Cerebellar cortex (tissue), 1 donor: ENCODE data around the gene ITGAV.
"Not testable (repeated sequence)": the region's sequence is repeated elsewhere in the genome, so short reads cannot be mapped to it uniquely, and the experiment has no call there.

Experiments
- DNase-seq: peaks from one replicate; pipeline ENCODE4 v3.0.0-alpha.2; 2015; ENCODE audit warnings: low spot score

The ITGAV gene

DNA sequence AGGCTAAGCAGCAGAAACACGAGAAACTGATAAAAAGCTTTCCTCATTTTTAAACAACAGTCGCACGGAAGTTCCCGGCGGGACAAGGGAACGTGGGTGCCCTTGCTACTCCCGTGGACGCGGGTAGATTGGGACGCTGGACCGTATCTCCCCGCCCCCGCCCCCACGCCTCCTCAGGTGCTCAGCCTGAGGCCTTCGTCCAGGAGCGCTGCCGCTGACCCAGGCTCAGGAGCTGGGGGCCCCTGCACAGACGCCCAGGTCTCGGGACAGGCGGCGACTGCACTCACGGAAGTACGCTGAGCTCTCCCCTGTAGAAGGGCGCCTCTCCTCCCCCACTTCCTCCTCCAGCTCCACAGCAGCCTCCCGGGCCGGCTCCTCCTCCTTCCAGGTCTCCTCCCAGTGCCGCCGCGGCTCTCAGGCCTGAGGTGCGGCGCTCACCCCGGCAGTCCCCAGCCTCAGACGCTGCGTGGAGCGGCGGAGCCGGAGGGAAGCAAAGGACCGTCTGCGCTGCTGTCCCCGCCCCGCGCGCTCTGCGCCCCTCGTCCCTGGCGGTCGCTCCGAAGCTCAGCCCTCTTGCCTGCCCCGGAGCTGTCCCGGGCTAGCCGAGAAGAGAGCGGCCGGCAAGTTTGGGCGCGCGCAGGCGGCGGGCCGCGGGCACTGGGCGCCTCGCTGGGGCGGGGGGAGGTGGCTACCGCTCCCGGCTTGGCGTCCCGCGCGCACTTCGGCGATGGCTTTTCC, at the start of gene ITGAV:
TSS of gene ITGAV (plus strand) at position 445 of the 738 bp plus-strand sequence. CDS start at position 728, 283 bp downstream.
- DNase-seq = peak; percentile 91

DNA sequence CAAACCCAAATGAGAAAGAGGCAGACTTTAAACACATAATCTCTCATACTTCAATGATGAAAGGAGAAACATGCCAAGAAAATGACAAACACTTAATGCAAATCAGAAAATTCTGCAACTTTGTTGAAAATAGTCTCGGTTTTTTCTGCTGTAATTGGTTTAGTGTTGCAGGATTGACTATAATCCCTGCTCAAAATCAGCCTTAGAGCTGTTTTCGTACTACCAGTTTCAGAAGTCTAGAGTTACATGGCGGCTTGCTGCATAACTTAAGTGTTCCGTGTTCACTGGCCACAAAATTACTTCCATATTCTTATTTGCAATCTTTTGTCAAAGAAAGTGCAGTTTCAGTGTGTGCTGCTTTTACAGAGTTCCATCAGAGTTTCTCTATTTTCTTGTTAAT, 48.9 kb upstream of the ITGAV start:
- no peak for DNase-seq

DNA sequence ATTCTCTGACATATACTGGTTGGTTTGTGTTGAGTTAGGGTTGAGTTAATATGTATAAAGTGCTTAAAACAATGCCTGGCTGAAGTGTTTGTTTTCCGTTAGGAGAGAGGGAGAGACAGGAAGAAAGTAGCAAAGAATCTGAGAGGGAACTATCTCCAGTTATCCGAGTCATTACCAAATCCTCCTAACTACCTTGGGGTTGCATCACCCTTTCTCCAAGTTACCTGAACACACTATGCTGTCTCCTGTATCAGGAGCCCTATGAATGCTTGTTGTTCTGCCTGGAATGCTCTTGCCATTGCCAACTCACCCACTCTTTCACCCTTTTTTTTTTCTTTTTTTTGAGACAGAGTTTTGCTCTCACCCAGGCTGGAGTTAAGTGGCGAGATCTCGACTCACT, 47.9 kb upstream of the ITGAV start:
- DNase-seq = no peak

DNA sequence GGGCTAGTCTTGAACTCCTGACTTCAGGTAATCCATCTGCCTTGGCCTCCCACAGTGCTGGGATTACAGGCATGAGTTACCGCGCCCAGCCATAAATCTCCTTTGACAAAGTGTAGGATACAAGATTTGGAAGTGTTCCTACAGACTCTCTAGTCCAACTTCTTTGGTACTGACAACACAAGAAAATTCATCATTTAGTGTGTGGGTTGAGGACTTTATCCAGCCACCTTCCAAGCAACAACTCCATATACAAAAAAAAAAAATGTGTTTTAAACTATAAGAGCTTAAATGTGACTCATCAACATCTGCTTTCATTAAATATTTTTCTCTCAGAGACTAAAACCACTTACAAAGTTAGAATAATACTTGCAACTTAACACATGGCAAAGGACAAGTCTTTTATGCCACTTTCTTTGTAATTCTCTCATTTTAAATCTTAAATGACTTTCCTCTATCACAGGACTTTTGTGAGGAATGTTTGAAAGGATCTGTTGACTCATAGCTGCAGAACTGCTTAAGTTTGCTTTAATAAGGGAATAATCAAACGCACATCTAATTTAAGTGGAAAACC, 46.2 kb upstream of the ITGAV start:
- DNase-seq = peak; percentile 52

DNA sequence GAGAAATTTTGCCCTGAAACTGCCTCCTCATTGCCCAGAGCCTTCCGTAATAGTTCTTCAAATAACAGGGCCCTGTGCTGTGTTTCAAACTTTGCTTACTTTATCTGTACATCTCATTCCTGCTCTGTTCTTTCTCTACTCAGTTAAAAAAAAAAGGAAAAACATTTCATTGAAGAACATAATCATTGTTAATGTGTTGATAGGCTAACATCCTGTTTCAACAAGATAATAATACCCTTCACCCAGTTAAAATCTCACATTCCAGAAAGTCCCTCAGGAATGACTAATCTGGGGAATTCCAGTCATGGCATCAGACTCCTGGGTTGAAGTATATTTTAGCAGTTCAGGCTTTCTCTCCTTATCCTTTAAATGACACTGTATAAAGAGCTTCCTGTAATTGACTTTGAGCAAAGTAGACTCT, 45.6 kb upstream of the ITGAV start:
- DNase-seq = peak; percentile 82

DNA sequence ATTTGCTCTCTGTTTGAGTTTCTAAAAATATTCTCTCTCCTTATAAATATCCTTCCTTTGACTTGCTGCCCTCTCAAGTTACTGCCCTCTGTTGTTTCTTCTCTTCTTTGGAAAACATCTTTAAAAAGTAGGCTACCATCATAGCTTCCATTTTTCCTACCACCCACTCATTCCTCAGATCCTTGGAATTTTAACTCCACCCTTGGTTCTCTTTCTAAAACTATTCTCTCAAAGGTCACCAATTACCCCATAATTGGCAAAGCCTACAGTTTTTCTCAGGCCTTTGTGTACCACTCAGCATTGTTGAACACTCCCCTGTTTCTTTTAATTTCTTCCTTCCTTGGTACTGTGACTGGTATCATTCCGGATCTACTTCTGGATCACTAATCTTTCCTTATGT, 43.0 kb upstream of the ITGAV start:
- DNase-seq = no peak

DNA sequence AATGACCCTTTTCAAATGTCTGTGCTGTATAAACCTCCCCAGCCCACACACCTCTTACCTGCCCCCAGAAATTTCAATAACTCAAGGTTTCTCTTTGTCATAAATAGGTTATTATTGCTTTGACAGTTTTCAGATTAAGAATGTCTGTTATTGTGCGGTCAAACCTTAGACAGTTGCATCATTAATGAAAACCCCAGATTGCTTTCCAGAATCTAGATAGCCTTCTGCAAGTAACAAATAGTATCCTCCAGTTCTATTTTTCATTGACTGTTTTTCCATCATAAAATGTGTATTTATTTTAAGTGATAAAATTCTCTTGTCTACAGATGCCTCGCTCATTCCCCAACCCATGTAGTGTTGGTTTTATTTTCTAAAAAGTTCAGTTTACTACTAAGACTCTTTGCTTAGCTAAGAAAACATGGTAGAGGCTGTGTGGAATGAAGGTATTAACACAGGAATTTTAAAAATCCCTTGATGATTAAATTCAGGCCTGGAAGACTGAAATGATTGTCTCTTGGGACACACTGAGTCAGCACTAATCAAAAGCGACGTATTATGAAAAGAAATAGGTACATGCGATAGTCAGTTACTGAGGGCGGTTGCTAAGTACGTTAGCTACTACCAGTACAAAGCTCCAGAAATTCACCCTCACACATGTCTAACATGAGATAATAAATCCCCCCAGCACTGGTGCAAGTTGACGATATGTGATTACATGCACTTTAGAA, 38.4 kb upstream of the ITGAV start:
- DNase-seq = no peak

DNA sequence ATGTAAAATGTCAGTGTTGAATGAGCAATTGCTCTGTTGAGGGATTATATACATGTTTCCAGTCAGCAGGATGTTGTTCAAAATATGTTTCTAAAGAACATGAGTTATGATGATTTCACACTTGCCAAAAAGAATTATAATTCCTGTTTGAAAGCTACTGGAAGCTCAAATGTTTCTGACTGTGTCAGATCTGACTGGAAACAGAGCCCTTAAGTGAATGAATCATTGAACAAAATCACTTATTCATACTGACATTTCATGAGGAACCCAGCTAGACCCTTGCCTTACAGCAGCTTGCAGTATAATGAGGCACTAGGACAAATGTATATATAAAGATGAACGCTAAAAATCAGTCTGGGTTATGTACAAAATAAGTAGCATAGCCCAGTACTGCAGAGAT, 35.4 kb upstream of the ITGAV start:
- no peak for DNase-seq

DNA sequence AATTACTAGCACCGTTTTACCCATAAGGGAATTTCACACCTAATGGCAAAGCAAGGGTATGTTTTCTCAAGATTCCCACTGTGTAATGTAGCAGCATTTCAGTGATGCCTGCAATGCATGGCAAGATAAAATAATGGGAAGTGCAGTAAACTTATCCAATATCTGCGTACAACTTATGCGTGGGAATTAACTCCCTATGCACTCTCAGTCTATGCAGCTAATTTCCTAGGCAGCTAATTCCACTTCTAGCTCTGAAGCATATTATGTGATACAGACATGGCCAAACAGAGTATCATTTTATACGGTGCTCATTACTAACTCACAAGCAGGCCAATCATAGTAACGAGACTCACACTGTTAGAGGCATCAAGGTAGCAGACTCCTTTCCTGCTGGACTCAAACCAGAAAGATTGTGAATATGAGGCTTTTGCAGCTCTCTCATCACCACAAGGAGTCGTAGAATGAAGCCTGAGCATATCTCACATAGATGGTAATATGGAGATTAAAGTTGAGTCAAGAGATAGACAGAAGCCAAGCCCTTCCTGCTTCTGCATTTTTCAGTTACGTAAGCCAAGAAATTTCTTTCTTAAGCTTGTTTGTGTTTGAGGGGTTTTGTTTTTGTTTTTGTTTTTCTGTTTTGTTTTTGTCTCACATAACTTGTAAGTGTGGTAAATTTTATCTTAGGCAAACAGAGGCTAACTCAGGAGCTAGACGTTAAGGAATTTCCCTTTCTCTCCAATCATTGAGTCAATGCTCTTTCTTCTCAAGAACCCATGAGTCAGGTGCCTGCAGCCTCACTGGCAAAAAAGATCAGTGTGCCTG, 34.8 kb upstream of the ITGAV start:
- no peak for DNase-seq

DNA sequence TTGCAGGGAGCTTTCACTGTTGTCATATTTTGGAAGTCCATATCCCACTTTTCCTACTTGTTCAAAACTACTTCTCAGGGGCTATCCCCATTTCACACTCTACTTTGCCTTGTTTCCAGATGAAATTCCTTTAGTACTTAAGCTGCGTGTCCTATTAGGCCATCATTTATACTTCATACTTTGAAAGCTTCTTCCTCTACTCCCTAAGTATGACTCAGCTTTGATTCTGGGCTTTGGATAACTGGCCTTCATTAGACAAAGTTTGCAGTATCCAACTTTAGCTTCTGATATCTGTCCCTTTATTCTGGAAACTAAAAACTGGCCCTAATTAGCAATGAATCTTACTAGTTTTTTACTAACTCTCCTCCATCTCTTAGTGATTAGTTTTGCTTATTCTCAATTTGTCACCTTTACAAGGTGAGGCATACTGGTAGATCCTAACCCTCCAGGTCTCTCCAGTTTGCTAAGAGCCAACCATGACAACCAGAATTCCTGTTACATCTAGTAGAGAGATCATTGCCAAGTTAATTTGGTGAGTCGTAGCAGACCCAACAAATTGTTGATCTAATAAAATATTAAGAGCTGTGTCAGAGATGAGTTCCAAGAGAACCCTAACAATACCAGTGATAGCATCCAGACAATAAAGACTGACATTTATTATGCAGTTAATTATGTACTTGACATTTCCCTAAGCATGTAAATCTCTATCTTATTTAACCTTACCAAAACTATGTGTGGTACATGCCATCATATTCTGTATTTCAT, 31.2 kb upstream of the ITGAV start:
- DNase-seq = no peak

DNA sequence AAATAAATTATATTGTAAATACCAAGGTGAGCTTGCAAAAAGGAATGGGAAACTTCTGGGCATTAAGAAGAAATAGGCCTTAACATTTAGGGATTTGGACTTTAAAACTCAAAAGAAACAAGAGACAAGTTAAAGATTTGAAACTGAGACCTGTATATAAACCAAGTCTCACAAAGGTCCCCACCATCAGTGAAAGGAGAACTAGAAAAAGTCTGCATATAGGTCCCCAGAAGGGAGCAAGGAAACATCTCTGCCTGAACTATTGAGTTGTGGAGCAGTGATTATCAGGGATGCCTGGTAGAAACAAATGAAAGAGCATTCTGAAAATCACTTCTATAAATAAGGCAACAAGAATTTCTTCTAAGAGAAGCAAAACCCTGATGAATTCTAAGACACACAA, 30.5 kb upstream of the ITGAV start:
- no peak for DNase-seq

DNA sequence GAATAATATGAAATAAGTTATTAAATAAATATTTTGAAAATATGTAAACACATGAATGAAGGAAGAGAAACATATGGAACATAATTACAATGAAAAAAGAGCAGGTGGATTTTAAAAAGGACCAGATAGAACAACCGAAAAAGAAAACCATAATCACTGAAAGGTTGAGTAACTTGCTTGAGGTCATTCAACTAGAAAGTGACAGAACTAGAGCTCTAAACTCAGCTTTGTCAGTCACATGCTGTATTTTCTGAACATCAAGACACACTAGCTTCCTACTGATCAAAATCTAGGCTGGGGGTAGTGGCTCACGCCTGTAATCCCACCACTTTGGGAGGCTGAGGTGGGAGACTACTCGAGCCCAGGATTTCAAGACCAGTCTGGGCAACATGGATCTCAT, 30.0 kb upstream of the ITGAV start:
- DNase-seq = no peak

DNA sequence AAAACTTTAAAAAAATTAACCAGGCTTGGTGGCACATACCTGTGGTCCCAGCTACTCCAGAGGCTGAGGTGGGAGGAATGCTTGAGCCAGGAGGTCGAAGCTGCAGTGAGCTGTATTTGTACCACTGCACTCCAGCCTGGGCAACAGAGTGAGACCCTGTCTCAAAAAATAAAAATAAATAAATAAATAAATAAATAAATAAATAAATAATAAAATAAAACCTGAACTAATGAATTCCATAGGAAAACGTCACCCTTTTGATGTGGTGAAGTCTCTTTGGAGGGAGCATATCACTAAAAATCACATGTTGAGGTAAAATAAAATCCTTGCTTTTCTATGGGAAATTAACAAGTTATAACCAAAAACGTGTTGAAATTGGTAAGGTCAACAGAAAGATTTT, 29.6 kb upstream of the ITGAV start:
- DNase-seq = no peak

DNA sequence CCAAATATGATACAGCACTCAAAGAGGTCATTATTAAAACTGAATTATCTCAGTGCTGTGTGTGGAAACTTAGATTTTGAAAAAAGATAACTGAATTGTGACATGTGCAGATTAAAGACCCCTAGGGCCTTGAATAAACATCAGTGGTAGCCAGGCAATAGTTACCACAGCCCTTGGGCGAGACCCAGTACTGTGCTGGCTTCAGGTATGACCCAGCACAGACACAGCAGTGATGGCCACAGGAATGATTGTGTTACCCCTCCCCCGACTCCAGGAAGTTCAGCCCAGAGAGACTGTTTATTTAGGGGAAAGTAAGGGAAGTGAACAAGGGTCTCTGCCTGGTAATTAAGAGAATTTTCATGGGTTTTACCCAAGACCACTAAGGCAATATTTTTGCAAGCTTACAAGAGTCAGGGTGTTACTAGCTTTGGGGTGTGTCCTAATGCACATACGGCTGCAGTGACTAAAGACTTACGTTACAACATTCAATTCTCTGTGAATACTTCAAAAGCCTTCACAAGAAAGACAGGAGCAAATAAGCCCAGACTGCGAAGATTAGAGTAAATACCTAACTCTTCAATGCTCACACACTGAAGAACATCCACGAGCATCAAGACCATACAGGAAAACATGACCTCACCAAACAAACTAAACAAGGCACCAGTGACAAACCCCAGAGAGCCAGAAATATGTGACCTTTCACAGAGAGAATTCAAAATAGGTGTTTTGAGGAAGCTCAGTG, 28.2 kb upstream of the ITGAV start:
- no peak for DNase-seq

DNA sequence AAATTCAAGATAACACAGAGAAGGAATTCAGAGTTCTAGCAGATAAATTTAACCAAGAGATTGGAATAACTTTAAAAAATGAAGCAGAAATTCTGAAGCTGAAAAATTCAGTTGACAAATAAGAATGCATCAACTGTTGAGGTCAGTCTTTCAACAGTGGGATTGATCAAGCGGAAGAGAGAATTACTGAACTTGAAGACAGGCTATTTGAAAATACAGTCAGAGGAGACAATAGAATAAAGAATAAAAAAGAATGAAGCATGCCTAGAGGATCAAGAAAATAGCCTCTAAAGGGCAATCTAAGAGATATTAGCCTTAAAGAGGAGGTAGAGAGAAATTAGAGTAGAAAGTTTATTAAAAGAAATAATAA, 27.7 kb upstream of the ITGAV start:
- DNase-seq = no peak

DNA sequence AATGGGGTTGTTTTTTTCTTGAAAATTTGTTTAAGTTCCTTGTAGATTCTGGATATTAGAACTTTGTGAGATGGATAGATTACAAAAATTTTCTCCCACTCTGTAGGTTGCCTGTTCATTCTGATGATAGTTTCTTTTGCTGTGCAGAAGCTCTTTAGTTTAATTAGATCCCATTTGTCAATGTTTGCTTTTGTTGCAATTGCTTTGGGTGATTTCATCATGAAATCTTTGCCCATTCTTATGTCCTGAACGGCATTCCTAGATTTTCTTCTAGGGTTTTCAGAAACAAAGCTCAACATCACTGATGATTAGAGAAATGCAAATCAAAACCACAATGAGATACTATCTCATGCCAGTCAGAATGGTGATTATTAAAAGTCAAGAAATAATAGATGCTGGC, 21.3 kb upstream of the ITGAV start:
- not testable (repeated sequence) for DNase-seq

DNA sequence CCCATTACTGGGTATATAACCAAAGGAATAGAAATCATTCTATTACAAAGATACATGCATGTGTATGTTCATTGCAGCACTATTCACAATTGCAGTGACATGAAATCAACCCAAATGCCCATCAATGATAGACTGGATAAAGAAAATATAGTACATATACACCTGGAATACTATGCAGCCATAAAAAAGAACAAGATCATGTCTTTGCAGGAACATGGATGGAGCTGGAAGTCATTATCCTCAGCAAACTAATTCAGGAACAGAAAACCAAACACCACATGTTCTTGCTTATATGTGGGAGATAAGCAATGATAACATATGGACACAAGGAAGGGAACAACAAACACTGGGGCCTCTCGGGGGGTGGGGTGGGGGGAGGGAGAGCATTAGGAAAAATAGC, 20.7 kb upstream of the ITGAV start:
- not testable (repeated sequence) for DNase-seq

DNA sequence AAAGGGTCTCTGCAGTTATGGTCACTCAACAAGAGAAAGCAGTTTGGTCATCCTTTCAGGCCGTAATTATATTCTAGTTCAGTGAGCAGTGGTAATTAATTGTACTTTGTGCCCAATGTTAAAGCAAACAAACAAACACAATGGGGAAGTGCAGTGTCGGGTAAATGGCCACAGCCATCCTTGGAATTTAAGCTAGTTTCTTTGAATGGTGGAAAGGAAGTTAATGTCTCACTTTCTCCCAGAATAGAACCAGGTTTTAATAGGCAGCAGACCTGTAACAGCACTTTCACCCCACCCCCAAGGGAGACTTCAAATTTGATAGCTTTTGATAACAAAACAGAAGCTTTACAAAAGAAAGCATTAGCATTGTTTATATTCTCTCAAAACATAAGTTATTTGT, 20.0 kb upstream of the ITGAV start:
- peak; percentile 33 for DNase-seq

DNA sequence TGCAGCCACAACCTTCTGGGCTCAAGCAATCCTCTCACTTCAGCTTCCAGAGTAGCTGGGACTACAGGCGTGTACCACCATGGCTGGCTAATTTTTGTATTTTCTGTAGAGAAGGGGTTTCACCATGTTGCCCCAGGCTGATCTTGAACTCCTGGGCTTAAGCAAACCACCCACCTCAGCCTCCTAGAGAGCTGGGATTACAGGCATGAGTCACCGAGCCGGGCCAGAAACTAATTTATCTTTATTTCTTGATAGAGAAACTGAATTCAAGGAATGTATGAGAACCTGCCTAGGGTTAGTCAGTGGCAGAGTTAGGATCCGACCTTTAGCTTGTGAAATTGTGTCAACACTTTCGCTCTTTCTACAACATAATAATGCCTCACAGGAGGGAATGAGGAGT, 19.3 kb upstream of the ITGAV start:
- DNase-seq = peak; percentile 15

DNA sequence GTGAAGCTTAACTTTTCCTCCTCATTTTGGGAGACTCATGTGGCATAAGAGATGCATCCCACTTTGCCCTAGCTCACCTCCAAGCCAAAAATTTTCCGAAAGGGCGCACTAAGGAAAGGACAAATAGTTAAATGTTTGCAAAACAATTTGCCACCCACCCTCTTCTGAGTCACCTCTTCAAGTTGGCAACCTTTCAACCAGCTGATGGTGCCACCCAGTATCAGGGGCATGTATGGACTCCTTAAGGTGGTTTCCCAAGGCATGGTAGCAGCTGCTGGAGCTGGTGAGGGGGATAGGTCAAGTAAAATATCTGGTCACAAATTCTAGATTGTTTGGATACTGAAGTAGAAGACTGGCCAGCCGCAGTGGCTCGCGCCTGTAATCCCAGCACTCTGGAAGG, 17.2 kb upstream of the ITGAV start:
- no peak for DNase-seq

DNA sequence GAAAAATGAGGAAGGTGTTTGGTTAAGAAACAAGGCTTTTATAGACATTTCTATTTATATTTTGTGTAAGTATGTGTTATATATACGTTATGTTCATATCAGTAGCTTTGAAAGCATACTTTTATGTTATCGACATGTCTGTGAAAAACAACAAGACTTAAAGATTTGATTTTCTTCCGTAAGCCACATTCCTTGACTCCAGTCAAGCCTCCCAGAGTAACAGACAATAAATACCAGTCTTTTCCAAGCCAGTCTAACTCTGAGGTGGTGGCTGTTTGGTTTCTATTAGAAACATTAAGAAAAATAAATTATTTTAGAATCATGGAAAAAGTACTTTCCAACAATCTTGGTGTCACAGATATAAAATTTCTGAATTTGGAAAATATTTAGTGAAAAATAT, 16.3 kb upstream of the ITGAV start:
- DNase-seq = no peak
